NOMO-1 treated with DMSO at 0.1 percent for 48 hours (cell line): ENCODE measurements around the gene COL26A1.
"Not testable (repeated sequence)": the region's sequence is repeated elsewhere in the genome, so short reads cannot be mapped to it uniquely, and the experiment has no call there.

ENCODE experiments used
- DNase-seq: peaks from one replicate; lab custom pipeline; 2025; ENCODE audit not compliant: unreplicated experiment; lab: John Stamatoyannopoulos, UW

Gene COL26A1

GRCh38 chr7:101362334-101363195 lies at the start of gene COL26A1:
Gene COL26A1, plus strand, starts transcription at chr7:101362875. Its CDS starts 158 bp downstream, at chr7:101363033.
- DNase-seq, result no peak

- peak; percentile 39 for DNase-seq
Measured at GRCh38 chr7:101315336-101315735, 47.3 kb upstream of the COL26A1 start.

- DNase-seq, result no peak
Measured at GRCh38 chr7:101319401-101319800, 43.3 kb upstream of the COL26A1 start.

- DNase-seq, result peak; percentile 93
Measured at GRCh38 chr7:101321491-101322401, 40.9 kb upstream of the COL26A1 start, which contains the start of gene IFT22. Gene IFT22, minus strand, starts transcription at chr7:101321812. Its CDS starts 103 bp downstream, at chr7:101321709.

- no peak for DNase-seq
Measured at GRCh38 chr7:101328159-101328558, 34.5 kb upstream of the COL26A1 start.

- DNase-seq, result no peak
Measured at GRCh38 chr7:101330011-101330484, 32.6 kb upstream of the COL26A1 start.

- no peak for DNase-seq
Measured at GRCh38 chr7:101332026-101332425, 30.6 kb upstream of the COL26A1 start.

GRCh38 chr7:101333912-101334311 lies 28.8 kb upstream of the COL26A1 start:
- DNase-seq, result peak; percentile 78

- DNase-seq, result no peak
Measured at GRCh38 chr7:101340379-101340778, 22.3 kb upstream of the COL26A1 start.

GRCh38 chr7:101342892-101343291 lies 19.8 kb upstream of the COL26A1 start:
- no peak for DNase-seq

- no peak for DNase-seq
Measured at GRCh38 chr7:101347477-101347876, 15.2 kb upstream of the COL26A1 start.

- DNase-seq, result not testable (repeated sequence)
Measured at GRCh38 chr7:101348456-101349067, 14.1 kb upstream of the COL26A1 start.

GRCh38 chr7:101349300-101349699 lies 13.4 kb upstream of the COL26A1 start:
- DNase-seq, result not testable (repeated sequence)

GRCh38 chr7:101352920-101353308 lies 9.8 kb upstream of the COL26A1 start:
- DNase-seq, result no peak

- DNase-seq, result no peak
Measured at GRCh38 chr7:101357433-101357832, 5.2 kb upstream of the COL26A1 start.

- DNase-seq, result no peak
Measured at GRCh38 chr7:101363196-101363733, 590 bp downstream of the COL26A1 start.

- peak; percentile 88 for DNase-seq
Measured at GRCh38 chr7:101363734-101364374, 1.2 kb downstream of the COL26A1 start.

GRCh38 chr7:101365956-101366355 lies 3.3 kb downstream of the COL26A1 start:
- no peak for DNase-seq

GRCh38 chr7:101367676-101368075 lies 5.0 kb downstream of the COL26A1 start:
- DNase-seq, result no peak
